Stomach (tissue), 4 donors: ENCODE results near the gene THOC6.

Experiments used
- POLR2A ChIP-seq, 4 donors: fragments of 450-650 bp; IDR thresholded peaks; one replicate each; pipeline ENCODE4 v1.6.1; 2016; ENCODE audit warnings: antibody characterized with exemption in 4 of 4, control low read depth in 2 of 4, mild to moderate bottlenecking in 1 of 4, moderate library complexity in 1 of 4
- TF ChIP-seq, protein P1 (sequence below), 7 experiments: fragments of 450-650 bp in 4 of 7; fragments of 200-600 bp in 3 of 7; sonication (generic) in 3 of 7; IDR thresholded peaks; one replicate each; pipeline ENCODE4 v1.5.1; 2016 to 2019; ENCODE audit warnings: antibody characterized with exemption in 7 of 7, control low read depth in 2 of 7, mild to moderate bottlenecking in 1 of 7

DNA sequence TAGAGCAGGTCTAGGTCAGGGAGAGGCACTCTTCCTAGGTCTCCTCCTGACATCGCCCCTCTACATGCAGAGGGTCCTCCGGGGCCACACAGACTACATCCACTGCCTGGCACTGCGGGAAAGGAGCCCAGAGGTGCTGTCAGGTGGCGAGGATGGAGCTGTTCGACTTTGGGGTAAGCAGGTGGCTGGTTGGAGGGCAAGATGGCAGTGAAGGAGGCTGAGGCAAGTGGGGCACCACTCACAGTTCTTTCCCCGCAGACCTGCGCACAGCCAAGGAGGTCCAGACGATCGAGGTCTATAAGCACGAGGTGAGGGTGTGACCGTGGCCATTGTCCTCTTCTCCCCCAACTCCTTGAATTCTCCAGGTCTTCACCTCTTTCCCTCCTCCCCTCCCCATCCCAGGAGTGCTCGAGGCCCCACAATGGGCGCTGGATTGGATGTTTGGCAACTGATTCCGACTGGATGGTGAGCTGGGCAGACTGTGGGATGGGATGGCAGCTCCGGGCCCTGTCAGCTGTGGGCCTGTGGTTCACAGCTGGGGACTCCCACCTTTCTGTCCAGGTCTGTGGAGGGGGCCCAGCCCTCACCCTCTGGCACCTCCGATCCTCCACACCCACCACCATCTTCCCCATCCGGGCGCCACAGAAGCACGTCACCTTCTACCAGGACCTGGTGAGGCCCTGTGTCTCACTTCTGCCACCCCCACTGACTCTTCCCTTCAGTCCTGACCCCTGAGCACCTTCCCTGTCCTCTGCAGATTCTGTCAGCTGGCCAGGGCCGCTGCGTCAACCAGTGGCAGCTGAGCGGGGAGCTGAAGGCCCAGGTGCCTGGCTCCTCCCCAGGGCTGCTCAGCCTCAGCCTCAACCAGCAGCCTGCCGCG lies 3.0 kb downstream of the THOC6 start:
- TF ChIP-seq POLR2A (IDR thresholded peaks at IDR 0.05): no peak
- TF ChIP-seq, protein P1, sequence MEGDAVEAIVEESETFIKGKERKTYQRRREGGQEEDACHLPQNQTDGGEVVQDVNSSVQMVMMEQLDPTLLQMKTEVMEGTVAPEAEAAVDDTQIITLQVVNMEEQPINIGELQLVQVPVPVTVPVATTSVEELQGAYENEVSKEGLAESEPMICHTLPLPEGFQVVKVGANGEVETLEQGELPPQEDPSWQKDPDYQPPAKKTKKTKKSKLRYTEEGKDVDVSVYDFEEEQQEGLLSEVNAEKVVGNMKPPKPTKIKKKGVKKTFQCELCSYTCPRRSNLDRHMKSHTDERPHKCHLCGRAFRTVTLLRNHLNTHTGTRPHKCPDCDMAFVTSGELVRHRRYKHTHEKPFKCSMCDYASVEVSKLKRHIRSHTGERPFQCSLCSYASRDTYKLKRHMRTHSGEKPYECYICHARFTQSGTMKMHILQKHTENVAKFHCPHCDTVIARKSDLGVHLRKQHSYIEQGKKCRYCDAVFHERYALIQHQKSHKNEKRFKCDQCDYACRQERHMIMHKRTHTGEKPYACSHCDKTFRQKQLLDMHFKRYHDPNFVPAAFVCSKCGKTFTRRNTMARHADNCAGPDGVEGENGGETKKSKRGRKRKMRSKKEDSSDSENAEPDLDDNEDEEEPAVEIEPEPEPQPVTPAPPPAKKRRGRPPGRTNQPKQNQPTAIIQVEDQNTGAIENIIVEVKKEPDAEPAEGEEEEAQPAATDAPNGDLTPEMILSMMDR (IDR thresholded peaks at IDR 0.05): no peak
